ENCODE results near the gene USP24. TPM values are rescaled to one million over a fixed set of nuclear protein-coding genes. Genes with fewer than 3 reads are reported as not detected.

Gene USP24
- total RNA-seq, 1 experiment from 2014 or later = 40.9 TPM

GRCh38 chr1:55057956-55058298, 157.2 kb downstream of the USP24 start:
- DNase-seq (ENCODE audit: low spot score) (no peak), ATAC-seq (no peak)
- Mint-ChIP-seq H3K27me3 (ENCODE audit: low read depth) (no peaks in the 10 kb centered on the region), H3K4me1 (no peaks in the 10 kb centered on the region), H3K27ac (0 out of 2 replicates have a peak overlapping the region, but pooled peaks have one; percentile 23), H3K9me3 (no peaks in the 10 kb centered on the region), H3K36me3 (peaks cover 40% of the 10 kb centered on the region), H3K4me3 (no peak overlapping the region)
- POLR2A ChIA-PET = interaction anchor here (0.5 kb wide), 1 partner anchor 1237 kb away, joined by 7 read pairs; no protein-coding TSS in a partner anchor
- TF ChIP-seq KAT7 (CRISPR knock-in tag; IDR thresholded peaks at IDR 0.05; ENCODE audit: borderline replicate concordance) (no peak), NR3C1 (CRISPR knock-in tag; conservative IDR thresholded peaks at IDR 0.05; ENCODE audit: low read depth) (no peak), ZNF423 (CRISPR knock-in tag; IDR thresholded peaks at IDR 0.05) (no peak), ATF1 (CRISPR knock-in tag; IDR thresholded peaks at IDR 0.05) (no peak), NR1H2 (CRISPR knock-in tag; IDR thresholded peaks at IDR 0.05) (no peak), ZNF416 (CRISPR knock-in tag; IDR thresholded peaks at IDR 0.05) (no peak), CREM (CRISPR knock-in tag; IDR thresholded peaks at IDR 0.05) (no peak), ZNF512 (CRISPR knock-in tag; IDR thresholded peaks at IDR 0.05; ENCODE audit: borderline replicate concordance) (no peak), CREB1 (CRISPR knock-in tag; IDR thresholded peaks at IDR 0.05) (no peak), NFATC4 (CRISPR knock-in tag; IDR thresholded peaks at IDR 0.05) (no peak), USF1 (CRISPR knock-in tag; IDR thresholded peaks at IDR 0.05) (no peak), ZNF219 (CRISPR knock-in tag; IDR thresholded peaks at IDR 0.05; ENCODE audit: borderline replicate concordance) (no peak), ZNF281 (CRISPR knock-in tag; IDR thresholded peaks at IDR 0.05) (no peak), ARID4B (CRISPR knock-in tag; IDR thresholded peaks at IDR 0.05; ENCODE audit: borderline replicate concordance) (no peak), CBFB (CRISPR knock-in tag; IDR thresholded peaks at IDR 0.05; ENCODE audit: low read depth) (no peak), ZNF396 (CRISPR knock-in tag; IDR thresholded peaks at IDR 0.05; ENCODE audit: borderline replicate concordance) (no peak)
- CTCF ChIA-PET = interaction anchor here (2.5 kb wide), 1 partner anchor 36 kb away, joined by 6 read pairs; no protein-coding TSS in a partner anchor
